ENCODE results near the gene DPRX.

The DPRX gene

GRCh38 chr19:53631949-53632407, at the start of gene DPRX:
DPRX (plus strand) TSS chr19:53631999; CDS start chr19:53632107, 108 bp downstream.
- TF ChIP-seq CTCF (IDR thresholded peaks at IDR 0.05): no peak

GRCh38 chr19:53583181-53583580, 48.6 kb upstream of the DPRX start:
- TF ChIP-seq CTCF (IDR thresholded peaks at IDR 0.05): no peak

GRCh38 chr19:53586277-53586691, 45.5 kb upstream of the DPRX start:
- TF ChIP-seq CTCF (IDR thresholded peaks at IDR 0.05): no peak

GRCh38 chr19:53594811-53595509, 36.8 kb upstream of the DPRX start:
- no peak for TF ChIP-seq CTCF (IDR thresholded peaks at IDR 0.05)

- TF ChIP-seq CTCF (IDR thresholded peaks at IDR 0.05): no peak
Measured at GRCh38 chr19:53595510-53595867, 36.3 kb upstream of the DPRX start.

- no peak for TF ChIP-seq CTCF (IDR thresholded peaks at IDR 0.05)
Measured at GRCh38 chr19:53596056-53596455, 35.7 kb upstream of the DPRX start.

GRCh38 chr19:53597023-53597422, 34.8 kb upstream of the DPRX start:
- TF ChIP-seq CTCF (IDR thresholded peaks at IDR 0.05): no peak

- TF ChIP-seq CTCF (IDR thresholded peaks at IDR 0.05): no peak
Measured at GRCh38 chr19:53598361-53598760, 33.4 kb upstream of the DPRX start.
